Urinary bladder (tissue), 4 donors: ENCODE results near the gene ITFG1. TPM values are rescaled to one million over a fixed set of nuclear protein-coding genes. Genes with fewer than 3 reads are reported as not detected.

Experiments used
- DNase-seq: peaks from one replicate; pipeline ENCODE4 v3.0.0-alpha.2; 2015; ENCODE audit errors: extremely low spot score
- H3K27ac ChIP-seq: one replicate; pipeline ENCODE4 v1.5.1; 2013; ENCODE audit warnings: low read depth, mild to moderate bottlenecking, moderate library complexity
- H3K36me3 ChIP-seq: one replicate; pipeline ENCODE4 v1.6.1; 2013; ENCODE audit warnings: mild to moderate bottlenecking, moderate library complexity; ENCODE audit not compliant: insufficient read depth
- H3K4me1 ChIP-seq: one replicate; pipeline ENCODE4 v1.6.1; 2013; ENCODE audit warnings: mild to moderate bottlenecking, moderate library complexity; ENCODE audit not compliant: insufficient read depth
- H3K4me3 ChIP-seq: one replicate; pipeline ENCODE4 v1.5.1; 2013; ENCODE audit warnings: low read depth, low read length
- WGBS: extraction: QIAGEN DNeasy Blood & Tissue Kit; methylation state at CpG from one replicate; pipeline ENCODE4 v1.1.7; 2013; 5-methylcytosine and 5-hydroxymethylcytosine counted together
- polyA plus RNA-seq: library from polyadenylated mRNA; stranded (reverse); fragments of 200-250 nt; gene quantifications from one replicate; pipeline ENCODE4 v1.2.3, GENCODE V29; 2013
- total RNA-seq: library from RNA; depleted of rRNA; stranded (reverse); fragments of >200 nt; gene quantifications from one replicate; pipeline ENCODE4 v1.2.3, GENCODE V29; 2014
- donor health status: healthy with polysubstance abuse.
- donor health status: healthy.

The ITFG1 gene
- total and polyA plus RNA-seq, 2 donors = 44.9 to 125 TPM

GRCh38 chr16:47258874-47259461 is 201.9 kb downstream of the ITFG1 start:
- DNase-seq = no peak
- Histone ChIP-seq H3K4me1 (no peaks in the 10 kb centered on the region), H3K4me3 (no peak overlapping the region), H3K27ac (no peak overlapping the region), H3K36me3 (peaks cover 3% of the 10 kb centered on the region)
- 74% methylated on average over 2 of the region's 2 CpGs for WGBS

GRCh38 chr16:47254756-47255155 is 206.1 kb downstream of the ITFG1 start:
- H3K4me3 ChIP-seq = no peak overlapping the region
- peaks cover 3% of the 10 kb centered on the region for H3K36me3 ChIP-seq
- no peak overlapping the region for H3K27ac ChIP-seq
- DNase-seq = no peak
- no peaks in the 10 kb centered on the region for H3K4me1 ChIP-seq
- WGBS = 76% methylated on average over 6 of the region's 6 CpGs

- Histone ChIP-seq H3K27ac (no peak overlapping the region), H3K4me1 (no peaks in the 10 kb centered on the region), H3K36me3 (no peaks in the 10 kb centered on the region), H3K4me3 (no peak overlapping the region)
- WGBS = 72% methylated on average over 2 of the region's 2 CpGs
- no peak for DNase-seq
These were observed 209.9 kb downstream of the ITFG1 start for GRCh38 chr16:47250983-47251382.

- Histone ChIP-seq H3K27ac (no peak overlapping the region), H3K4me1 (no peaks in the 10 kb centered on the region), H3K36me3 (no peaks in the 10 kb centered on the region), H3K4me3 (no peak overlapping the region)
- DNase-seq = no peak
- 62% methylated on average over 3 of the region's 3 CpGs for WGBS
These were observed 213.2 kb downstream of the ITFG1 start for GRCh38 chr16:47247690-47248089.

GRCh38 chr16:47244206-47244605 is 216.7 kb downstream of the ITFG1 start:
- H3K36me3 ChIP-seq = no peaks in the 10 kb centered on the region
- H3K4me3 ChIP-seq = no peak overlapping the region
- 83% methylated on average over 4 of the region's 4 CpGs for WGBS
- no peak overlapping the region for H3K27ac ChIP-seq
- DNase-seq = no peak
- no peaks in the 10 kb centered on the region for H3K4me1 ChIP-seq

GRCh38 chr16:47241061-47241460 is 219.8 kb downstream of the ITFG1 start:
- no peak for DNase-seq
- no peaks in the 10 kb centered on the region for H3K36me3 ChIP-seq
- H3K27ac ChIP-seq = no peak overlapping the region
- no peaks in the 10 kb centered on the region for H3K4me1 ChIP-seq
- no peak overlapping the region for H3K4me3 ChIP-seq

GRCh38 chr16:47236716-47237115 is 224.1 kb downstream of the ITFG1 start:
- Histone ChIP-seq H3K4me1 (no peaks in the 10 kb centered on the region), H3K4me3 (no peak overlapping the region), H3K27ac (no peak overlapping the region), H3K36me3 (peaks cover 2% of the 10 kb centered on the region)
- DNase-seq = no peak
- 81% methylated on average over 6 of the region's 6 CpGs for WGBS

- Histone ChIP-seq H3K4me1 (no peaks in the 10 kb centered on the region), H3K4me3 (no peak overlapping the region), H3K27ac (no peak overlapping the region), H3K36me3 (peaks cover 2% of the 10 kb centered on the region)
- WGBS = 78% methylated on average over 6 of the region's 6 CpGs
- DNase-seq = no peak
These were observed 230.6 kb downstream of the ITFG1 start for GRCh38 chr16:47230296-47230695.

GRCh38 chr16:47229053-47230050 is 231.5 kb downstream of the ITFG1 start:
- Histone ChIP-seq H3K36me3 (peaks cover 2% of the 10 kb centered on the region), H3K4me3 (no peak overlapping the region), H3K4me1 (no peaks in the 10 kb centered on the region), H3K27ac (no peak overlapping the region)
- DNase-seq = no peak
- 85% methylated on average over 7 of the region's 7 CpGs for WGBS

- over 99% methylated on average over 7 of the region's 7 CpGs for WGBS
These were observed 232.6 kb downstream of the ITFG1 start for GRCh38 chr16:47228241-47228640.

GRCh38 chr16:47213761-47214440 is 247.0 kb downstream of the ITFG1 start:
- no peak for DNase-seq
- no peaks in the 10 kb centered on the region for H3K4me1 ChIP-seq
- no peak overlapping the region for H3K27ac ChIP-seq
- 83% methylated on average over 2 of the region's 2 CpGs for WGBS
- H3K4me3 ChIP-seq = no peak overlapping the region
- peaks cover 3% of the 10 kb centered on the region for H3K36me3 ChIP-seq

More at GRCh38 chr16:47228241-47228640, 232.6 kb downstream of the ITFG1 start:
- Histone ChIP-seq H3K4me3 (no peak overlapping the region), H3K4me1 (no peaks in the 10 kb centered on the region), H3K36me3 (no peaks in the 10 kb centered on the region), H3K27ac (no peak overlapping the region)
- DNase-seq = no peak

- H3K27ac ChIP-seq = no peak overlapping the region
- H3K4me1 ChIP-seq = no peaks in the 10 kb centered on the region
- H3K4me3 ChIP-seq = no peak overlapping the region
- no peak for DNase-seq
- peaks cover 3% of the 10 kb centered on the region for H3K36me3 ChIP-seq
- 60% methylated on average over 4 of the region's 4 CpGs for WGBS
These were observed 249.6 kb downstream of the ITFG1 start for GRCh38 chr16:47211218-47211617.

GRCh38 chr16:47204736-47205504 is 255.9 kb downstream of the ITFG1 start:
- Histone ChIP-seq H3K4me3 (no peak overlapping the region), H3K27ac (no peak overlapping the region), H3K4me1 (no peaks in the 10 kb centered on the region), H3K36me3 (no peaks in the 10 kb centered on the region)
- DNase-seq = no peak
- 70% methylated on average over 4 of the region's 4 CpGs for WGBS
